HepG2 (cell line): ENCODE results near the gene POLE. TPM values are rescaled to one million over a fixed set of nuclear protein-coding genes. Genes with fewer than 3 reads are reported as not detected.

ENCODE experiments used
- ATAC-seq: fragments of 200-7000 bp; cut with Tn5 transposase; 3 replicates; pipeline ENCODE4 v1.9.1; 2020; ENCODE audit warnings: mild to moderate bottlenecking, moderate library complexity
- BruUV-seq: library from RNA; stranded (reverse); fragments of 400-500 nt; replicated peaks from 2 replicates; lab custom pipeline; 2021; lab: Mats Ljungman, UMichigan
- CTCF ChIA-PET: fragments of 300-600 bp; formaldehyde crosslinking; extraction: SDS; loops from one replicate; lab custom pipeline; 2021; ENCODE audit warnings: low total read pairs, inconsistent platforms, low intra/inter-chr PET ratio; lab: Yijun Ruan, JAX
- POLR2A ChIA-PET: fragments of 350-600 bp; sonication (Branson Sonifier 250); formaldehyde crosslinking; loops from one replicate; lab custom pipeline; 2020; ENCODE audit warnings: antibody characterized with exemption, inconsistent platforms; lab: Yijun Ruan, JAX
- DNase-seq: peaks from one replicate; pipeline ENCODE4 v3.0.0-alpha.2; 2015; ENCODE audit warnings: low spot score
- FAIRE-seq: peaks from 3 replicates; lab custom pipeline; 2011; peaks lifted over from hg19 to GRCh38; lab: Jason Lieb, UNC
- H2AFZ ChIP-seq: one replicate; pipeline ENCODE4 v1.6.1; 2011; ENCODE audit warnings: low read length, inconsistent platforms
- H3K27ac ChIP-seq: fragments of 300-600 bp; 3 replicates; pipeline ENCODE4 v1.8.0; 2011; ENCODE audit warnings: mixed run types, mild to moderate bottlenecking, mixed read lengths, low read length, inconsistent platforms; ENCODE audit not compliant: insufficient read depth; ENCODE audit errors: extremely low read length
- H3K27me3 ChIP-seq, 2 experiments: fragments of 200-600 bp in 1 of 2; 2 replicates in 1 of 2; 3 replicates in 1 of 2; pipeline versions ENCODE4 v1.6.0 to v1.8.0; 2011; ENCODE audit warnings: low read length in 2 of 2, mild to moderate bottlenecking in 2 of 2, moderate library complexity in 2 of 2, inconsistent platforms in 1 of 2; ENCODE audit not compliant: insufficient read depth in 2 of 2, control insufficient read depth in 1 of 2
- H3K36me3 ChIP-seq, 2 experiments: fragments of 200-600 bp in 1 of 2; replicated peaks in 1 of 2; 2 replicates in 1 of 2; 3 replicates in 1 of 2; pipeline versions ENCODE4 v1.5.1 to v1.8.0; 2011; ENCODE audit warnings: low read length in 2 of 2, inconsistent platforms in 1 of 2; ENCODE audit not compliant: insufficient read depth in 2 of 2, control insufficient read depth in 1 of 2
- H3K4me1 ChIP-seq: 2 replicates; pipeline ENCODE4 v1.5.1; 2012; ENCODE audit warnings: low read length, inconsistent platforms; ENCODE audit not compliant: insufficient read depth
- H3K4me2 ChIP-seq: 2 replicates; pipeline ENCODE4 v1.6.0; 2011; ENCODE audit warnings: low read depth, low read length, inconsistent platforms
- H3K4me3 ChIP-seq, 3 experiments: fragments of 200-600 bp in 1 of 3; sonication (generic), shearing (Covaris generic) in 1 of 3; replicated peaks in 1 of 3; 2 replicates each; pipeline ENCODE4 v1.5.1; 2011 to 2016; ENCODE audit warnings: low read length in 3 of 3, inconsistent platforms in 2 of 3, low read depth in 2 of 3, mild to moderate bottlenecking in 2 of 3, control low read depth in 1 of 3, mixed read lengths in 1 of 3; ENCODE audit not compliant: insufficient read depth in 1 of 3
- H3K79me2 ChIP-seq: one replicate; pipeline ENCODE4 v1.6.1; 2011; ENCODE audit warnings: low read length, inconsistent platforms; ENCODE audit not compliant: insufficient read depth
- H3K9ac ChIP-seq: 2 replicates; pipeline ENCODE4 v1.6.0; 2011; ENCODE audit warnings: mild to moderate bottlenecking, low read depth, low read length, inconsistent platforms; ENCODE audit not compliant: insufficient read depth
- H3K9me3 ChIP-seq: 2 replicates; pipeline ENCODE4 v1.5.1; 2012; ENCODE audit warnings: mild to moderate bottlenecking, low read length
- H4K20me1 ChIP-seq: 2 replicates; pipeline ENCODE4 v1.6.0; 2011; ENCODE audit warnings: inconsistent platforms, mild to moderate bottlenecking, low read length, moderate library complexity; ENCODE audit not compliant: insufficient read depth
- HNRNPK ChIP-seq: fragments of 200-400 bp; formaldehyde crosslinking; IDR thresholded peaks from 2 replicates; pipeline ENCODE4 v1.6.1; 2018; ENCODE audit warnings: low read length, low read depth, moderate library complexity, mild to moderate bottlenecking; ENCODE audit not compliant: poor library complexity, severe bottlenecking
- REST ChIP-seq, 2 experiments: IDR thresholded peaks; 2 replicates each; pipeline ENCODE4 v1.6.1; 2011 to 2012; ENCODE audit warnings: low read length in 2 of 2, borderline replicate concordance in 1 of 2, low read depth in 1 of 2, mild to moderate bottlenecking in 1 of 2, moderate library complexity in 1 of 2
- ZNF512B ChIP-seq: sonication (generic); formaldehyde crosslinking; IDR thresholded peaks from 2 replicates; pipeline ENCODE4 v1.5.1; 2020; ENCODE audit warnings: missing genetic modification reagents, mild to moderate bottlenecking, borderline replicate concordance
- ZNF782 ChIP-seq: sonication (generic); formaldehyde crosslinking; IDR thresholded peaks from 2 replicates; pipeline ENCODE4 v1.4.0; 2020; ENCODE audit warnings: missing genetic modification reagents, mild to moderate bottlenecking, borderline replicate concordance
- ZSCAN21 ChIP-seq: sonication (generic); formaldehyde crosslinking; IDR thresholded peaks from 2 replicates; pipeline ENCODE4 v1.8.0; 2022; ENCODE audit warnings: mild to moderate bottlenecking, missing genetic modification reagents, moderate library complexity, borderline replicate concordance
- ZZZ3 ChIP-seq: sonication (generic); formaldehyde crosslinking; IDR thresholded peaks from 2 replicates; pipeline ENCODE4 v1.4.0; 2020; ENCODE audit warnings: missing genetic modification reagents, mild to moderate bottlenecking, borderline replicate concordance
- WGBS: methylation state at CpG from one replicate; pipeline ENCODE4 v1.1.6; 2017; ENCODE audit warnings: low lambda C conversion rate; 5-methylcytosine and 5-hydroxymethylcytosine counted together
- in situ Hi-C: cut with HindIII; loops from 2 replicates; pipeline ENCODE4 v1.10.0; 2017; ENCODE audit warnings: low pct_unique_long_range_greater_than_20kb; ENCODE audit not compliant: extremely low pct_ligation_motif_present
- intact Hi-C: fragments of 100-400 bp; cut with micrococcal nuclease; formaldehyde crosslinking; loops from one replicate; pipeline ENCODE4 v1.10.0; 2022; ENCODE audit not compliant: unreplicated experiment
- polyA plus RNA-seq, 8 experiments: library from polyadenylated mRNA; depleted of rRNA in 3 of 8; stranded (reverse) in 7 of 8; unstranded in 1 of 8; fragments of >200 nt; fragmentation: Illumina TruSeq in 4 of 8; extraction: Trizol in 4 of 8; gene quantifications; 2 replicates each; pipeline versions ENCODE4 v1.2.1 to v1.2.3, GENCODE V29; 2011 to 2016; ENCODE audit warnings: low read depth in 4 of 8, missing spikeins in 1 of 8, mixed read lengths in 1 of 8; ENCODE audit not compliant: insufficient read depth in 1 of 8
- total RNA-seq, 5 experiments: library from RNA; depleted of rRNA; stranded (reverse); fragments of >200 nt; fragmentation: Illumina TruSeq; extraction: Trizol; gene quantifications; 2 replicates each; pipeline ENCODE4 v1.2.3, GENCODE V29; 2016; ENCODE audit warnings: low read depth in 1 of 5
- TF ChIP-seq, protein P1 (sequence below): fragments of 450-650 bp; IDR thresholded peaks from 2 replicates; pipeline ENCODE4 v1.6.1; 2016

The POLE gene
- total and polyA plus RNA-seq, 2 of the 13 experiments (the other 11 are each of a cell fraction or from before 2014, with no cell fraction given): 25.3 to 52.2 TPM

GRCh38 chr12:132615579-132616038, 71.5 kb downstream of the POLE start:
- H3K4me3 ChIP-seq: no peak overlapping the region
- H3K79me2 ChIP-seq: no peaks in the 10 kb centered on the region
- intact Hi-C loops (loop anchor here (1.0 kb wide), 2 partner anchors 15 to 200 kb away; no protein-coding TSS in a partner anchor), in situ Hi-C loops (no loop called here)
- H3K4me1 ChIP-seq: no peaks in the 10 kb centered on the region
- POLR2A ChIA-PET: no interaction called here
- H3K9me3 ChIP-seq: peaks cover 31% of the 10 kb centered on the region
- H4K20me1 ChIP-seq: no peaks in the 10 kb centered on the region
- peaks cover 0 to 9% of the 10 kb centered on the region in 2 experiments; a peak in 4 of 5 replicates for H3K27me3 ChIP-seq
- CTCF ChIA-PET: interaction anchor here (1.1 to 3.2 kb wide), 4 partner anchors 15 to 202 kb away, joined by 3 to 36 read pairs (median 8); no protein-coding TSS in a partner anchor
- no peak overlapping the region for H2AFZ ChIP-seq
- DNase-seq: no peak
- FAIRE-seq: no peak
- H3K4me2 ChIP-seq: no peak overlapping the region
- BruUV-seq: no TSS peak
- H3K9ac ChIP-seq: no peak overlapping the region
- TF ChIP-seq HNRNPK (no peak), ZZZ3 (CRISPR knock-in tag) (no peak), ZSCAN21 (CRISPR knock-in tag) (no peak), ZNF782 (CRISPR knock-in tag) (no peak), ZNF512B (CRISPR knock-in tag) (no peak), REST (IDR thresholded peaks at IDR 0.05; ENCODE audit: borderline replicate concordance in 1 of 2, low read depth in 1 of 2, low read length in 2 of 2) (no peak)
- TF ChIP-seq, protein P1, sequence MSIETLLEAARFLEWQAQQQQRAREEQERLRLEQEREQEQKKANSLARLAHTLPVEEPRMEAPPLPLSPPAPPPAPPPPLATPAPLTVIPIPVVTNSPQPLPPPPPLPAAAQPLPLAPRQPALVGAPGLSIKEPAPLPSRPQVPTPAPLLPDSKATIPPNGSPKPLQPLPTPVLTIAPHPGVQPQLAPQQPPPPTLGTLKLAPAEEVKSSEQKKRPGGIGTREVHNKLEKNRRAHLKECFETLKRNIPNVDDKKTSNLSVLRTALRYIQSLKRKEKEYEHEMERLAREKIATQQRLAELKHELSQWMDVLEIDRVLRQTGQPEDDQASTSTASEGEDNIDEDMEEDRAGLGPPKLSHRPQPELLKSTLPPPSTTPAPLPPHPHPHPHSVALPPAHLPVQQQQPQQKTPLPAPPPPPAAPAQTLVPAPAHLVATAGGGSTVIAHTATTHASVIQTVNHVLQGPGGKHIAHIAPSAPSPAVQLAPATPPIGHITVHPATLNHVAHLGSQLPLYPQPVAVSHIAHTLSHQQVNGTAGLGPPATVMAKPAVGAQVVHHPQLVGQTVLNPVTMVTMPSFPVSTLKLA: peak; percentile 59
- ATAC-seq: peak; percentile 20
- 57% methylated on average over 16 of the region's 16 CpGs for WGBS
- no peak overlapping the region for H3K27ac ChIP-seq
- no peaks in the 10 kb centered on the region for H3K36me3 ChIP-seq
